Measurements from ENCODE around the gene GADD45A. TPM values are rescaled to one million over a fixed set of nuclear protein-coding genes. Genes with fewer than 3 reads are reported as not detected.

Gene GADD45A
- total RNA-seq, 2 donors from 2014 or later, result 48.0 to 52.4 TPM

- no peaks in the 10 kb centered on the region for H3K36me3 Mint-ChIP-seq (ENCODE audit: low read depth)
- no peaks in the 10 kb centered on the region for H3K9me3 Mint-ChIP-seq
- no peak overlapping the region for H3K4me3 ChIP-seq (ENCODE audit: low read length)
- H3K27me3 Mint-ChIP-seq (ENCODE audit: insufficient read depth), result peaks cover 1% of the 10 kb centered on the region
- H3K9me3 ChIP-seq (ENCODE audit: control insufficient read depth, low read length), result no peaks in the 10 kb centered on the region
- DNase-seq, result no peak
- WGBS, 2 experiments (ENCODE audit: insufficient coverage in 1 of 2, insufficient read length in 1 of 2), result no CpG with 5 or more reads among the region's 2 CpGs
- H3K27ac Mint-ChIP-seq, result no peak overlapping the region
- no peak for TF ChIP-seq CTCF (conservative IDR thresholded peaks at IDR 0.05)
- H3K4me1 Mint-ChIP-seq, result peaks cover 12% of the 10 kb centered on the region
- H3K36me3 ChIP-seq (ENCODE audit: control insufficient read depth, insufficient read depth, low read length), result no peaks in the 10 kb centered on the region
- H3K9ac ChIP-seq (ENCODE audit: extremely low read depth, low read length, poor library complexity, severe bottlenecking), result no peak overlapping the region
- H3K4me3 Mint-ChIP-seq, result no peak overlapping the region
- no peak overlapping the region for H3K27ac ChIP-seq (ENCODE audit: low read depth, low read length)
- H3K4me1 ChIP-seq (ENCODE audit: control insufficient read depth, insufficient read depth, low read length), result peaks cover 4% of the 10 kb centered on the region
- no peaks in the 10 kb centered on the region for H3K27me3 ChIP-seq (ENCODE audit: control insufficient read depth, insufficient read depth, low read length, poor library complexity, severe bottlenecking)
These were observed 8.7 kb upstream of the GADD45A start for GRCh38 chr1:67676287-67676686.

- Histone ChIP-seq H3K27me3 (ENCODE audit: control insufficient read depth, insufficient read depth, low read length, poor library complexity, severe bottlenecking) (no peaks in the 10 kb centered on the region), H3K4me3 (ENCODE audit: low read length) (no peak overlapping the region), H3K9ac (ENCODE audit: extremely low read depth, low read length, poor library complexity, severe bottlenecking) (no peak overlapping the region), H3K27ac (ENCODE audit: low read depth, low read length) (no peak overlapping the region), H3K36me3 (ENCODE audit: control insufficient read depth, insufficient read depth, low read length) (no peaks in the 10 kb centered on the region), H3K9me3 (ENCODE audit: control insufficient read depth, low read length) (no peaks in the 10 kb centered on the region), H3K4me1 (ENCODE audit: control insufficient read depth, insufficient read depth, low read length) (peaks cover 4% of the 10 kb centered on the region)
- Mint-ChIP-seq H3K4me1 (peaks cover 12% of the 10 kb centered on the region), H3K9me3 (no peaks in the 10 kb centered on the region), H3K4me3 (no peak overlapping the region), H3K27me3 (ENCODE audit: insufficient read depth) (no peaks in the 10 kb centered on the region), H3K27ac (no peak overlapping the region), H3K36me3 (ENCODE audit: low read depth) (no peaks in the 10 kb centered on the region)
- 67 to 68% methylated on average over 2 of the region's 2 CpGs for WGBS, 2 experiments (ENCODE audit: insufficient coverage in 1 of 2, insufficient read length in 1 of 2)
- peak; percentile 14 for TF ChIP-seq CTCF (conservative IDR thresholded peaks at IDR 0.05)
- DNase-seq, result no peak
These were observed 8.1 kb upstream of the GADD45A start for GRCh38 chr1:67676946-67677345.

- WGBS, 2 experiments (ENCODE audit: insufficient coverage in 1 of 2, insufficient read length in 1 of 2), result 100% methylated on average over 1 of the region's 2 CpGs; no CpG with 5 or more reads in 1 of the 2 experiments
- Histone ChIP-seq H3K9ac (ENCODE audit: extremely low read depth, low read length, poor library complexity, severe bottlenecking) (no peak overlapping the region), H3K27me3 (ENCODE audit: control insufficient read depth, insufficient read depth, low read length, poor library complexity, severe bottlenecking) (no peaks in the 10 kb centered on the region), H3K9me3 (ENCODE audit: control insufficient read depth, low read length) (no peaks in the 10 kb centered on the region), H3K27ac (ENCODE audit: low read depth, low read length) (no peak overlapping the region), H3K36me3 (ENCODE audit: control insufficient read depth, insufficient read depth, low read length) (no peaks in the 10 kb centered on the region), H3K4me1 (ENCODE audit: control insufficient read depth, insufficient read depth, low read length) (peaks cover 4% of the 10 kb centered on the region), H3K4me3 (ENCODE audit: low read length) (no peak overlapping the region)
- Mint-ChIP-seq H3K36me3 (ENCODE audit: low read depth) (no peaks in the 10 kb centered on the region), H3K9me3 (no peaks in the 10 kb centered on the region), H3K4me1 (peaks cover 12% of the 10 kb centered on the region), H3K4me3 (no peak overlapping the region), H3K27me3 (ENCODE audit: insufficient read depth) (no peaks in the 10 kb centered on the region), H3K27ac (no peak overlapping the region)
- no peak for DNase-seq
- no peak for TF ChIP-seq CTCF (conservative IDR thresholded peaks at IDR 0.05)
These were observed 7.6 kb upstream of the GADD45A start for GRCh38 chr1:67677408-67677807.
